Head of caudate nucleus (tissue), 42 donors: ENCODE data around the gene DDX49.
"Not testable (repeated sequence)": the region's sequence is repeated elsewhere in the genome, so short reads cannot be mapped to it uniquely, and the experiment has no call there.

Source experiments
- DNase-seq, 42 donors: peaks; one replicate each; pipeline versions ENCODE4 v3.0.0 to v3.0.0-alpha.2; 2020 to 2021; ENCODE audit warnings: mixed read lengths in 7 of 42
- intact Hi-C: fragments of 100-400 bp; cut with DNase I; formaldehyde crosslinking; loops from one replicate; pipeline ENCODE4 v1.15.0; 2022

Gene DDX49

GRCh38 chr19:18906605-18907519, 12.7 kb upstream of the DDX49 start:
- peak; percentile 58 to 93 (median 81) for DNase-seq
- intact Hi-C loops = no loop called here

DNA sequence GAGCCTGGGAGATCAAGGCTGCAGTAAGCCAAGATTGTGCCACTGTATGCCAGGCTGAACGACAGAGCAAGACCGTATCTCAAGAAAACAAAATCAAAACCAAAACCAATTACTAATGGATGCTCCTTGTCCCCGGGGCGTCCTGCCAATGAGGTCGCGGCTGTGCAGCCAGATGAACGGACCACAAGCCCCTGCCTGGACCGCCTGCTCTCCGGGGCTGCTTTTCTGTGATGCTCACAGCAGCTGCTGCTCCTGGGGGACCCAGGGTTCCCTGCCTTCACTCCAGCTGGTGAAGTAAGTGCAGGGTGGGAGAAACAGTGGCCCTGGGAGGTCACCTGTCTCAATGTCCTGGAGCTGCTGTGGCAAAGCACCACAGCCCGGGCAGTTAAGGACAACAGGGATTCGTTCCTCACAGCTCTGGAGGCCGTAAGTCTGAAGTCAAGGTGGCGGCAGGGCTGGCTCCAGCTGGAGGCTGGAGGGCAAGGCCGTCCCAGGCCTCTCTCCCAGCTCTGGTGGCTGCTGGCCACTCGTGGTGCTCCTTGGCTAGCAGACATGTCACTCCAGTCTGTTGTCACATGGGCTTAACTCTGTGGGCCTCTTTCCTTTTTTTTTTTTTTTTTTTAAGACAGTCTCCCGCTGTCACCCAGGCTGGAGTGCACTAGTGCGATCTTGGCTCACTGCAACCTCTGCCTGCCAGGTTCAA, 10.4 kb upstream of the DDX49 start:
- intact Hi-C loops = no loop called here
- peak in 5 of 42 donors; percentile 30 to 54 (median 45) for DNase-seq

- intact Hi-C loops = no loop called here
Measured at GRCh38 chr19:18910010-18910409, 9.5 kb upstream of the DDX49 start.

GRCh38 chr19:18910801-18911436, 8.6 kb upstream of the DDX49 start:
- intact Hi-C loops = no loop called here

More at GRCh38 chr19:18910010-18910409, 9.5 kb upstream of the DDX49 start:
- DNase-seq = no peak

GRCh38 chr19:18912933-18913332, 6.6 kb upstream of the DDX49 start:
- intact Hi-C loops = no loop called here
- DNase-seq = no peak

More at GRCh38 chr19:18910801-18911436, 8.6 kb upstream of the DDX49 start:
- no peak for DNase-seq

DNA sequence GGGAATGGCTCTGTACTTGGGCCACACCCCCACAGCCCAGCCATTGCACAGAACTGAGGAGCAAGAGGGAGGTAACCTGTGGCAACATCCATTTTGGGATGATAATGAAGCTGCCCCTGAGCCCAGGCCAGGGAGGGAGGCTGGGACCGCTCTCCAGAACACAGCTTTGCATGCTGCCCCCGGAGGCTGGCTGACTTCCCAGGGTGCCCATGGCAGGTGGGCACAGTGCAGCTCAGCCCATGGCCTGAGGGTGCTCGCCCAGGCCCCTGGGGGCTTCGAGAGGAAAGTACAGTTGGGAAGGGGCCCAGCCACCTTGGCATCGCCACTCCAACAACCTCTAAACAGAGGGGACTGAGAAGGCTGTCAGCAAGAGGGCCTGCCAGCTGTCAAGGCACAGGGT, 6.0 kb upstream of the DDX49 start:
- intact Hi-C loops = no loop called here
- no peak for DNase-seq

GRCh38 chr19:18915639-18916038, 3.9 kb upstream of the DDX49 start:
- peak; percentile 65 to 91 (median 82) for DNase-seq
- intact Hi-C loops = no loop called here

GRCh38 chr19:18917593-18917992, 1.9 kb upstream of the DDX49 start:
- intact Hi-C loops, DNase-seq: not testable (repeated sequence)

- intact Hi-C loops = no loop called here
- no peak for DNase-seq
Measured at GRCh38 chr19:18919900-18920214, 342 bp downstream of the DDX49 start.

DNA sequence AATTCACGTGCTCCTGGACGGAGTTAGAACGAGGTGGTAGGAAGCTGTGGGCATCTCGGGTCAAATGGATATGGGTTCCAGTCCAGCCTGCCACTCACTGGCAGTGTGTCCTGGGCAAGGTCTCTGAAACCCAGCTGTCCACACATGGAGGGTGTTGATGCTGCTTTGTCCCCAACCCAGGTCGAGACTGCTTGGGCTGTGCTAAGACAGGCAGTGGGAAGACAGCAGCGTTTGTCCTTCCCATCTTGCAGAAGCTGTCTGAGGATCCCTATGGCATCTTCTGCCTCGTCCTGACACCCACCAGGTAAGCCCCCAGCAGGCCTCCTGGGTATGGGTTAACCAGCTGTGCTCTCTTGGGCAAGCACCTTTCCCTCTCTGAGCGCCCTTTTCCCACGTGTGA, 885 bp downstream of the DDX49 start:
- intact Hi-C loops = no loop called here
- no peak for DNase-seq

DNA sequence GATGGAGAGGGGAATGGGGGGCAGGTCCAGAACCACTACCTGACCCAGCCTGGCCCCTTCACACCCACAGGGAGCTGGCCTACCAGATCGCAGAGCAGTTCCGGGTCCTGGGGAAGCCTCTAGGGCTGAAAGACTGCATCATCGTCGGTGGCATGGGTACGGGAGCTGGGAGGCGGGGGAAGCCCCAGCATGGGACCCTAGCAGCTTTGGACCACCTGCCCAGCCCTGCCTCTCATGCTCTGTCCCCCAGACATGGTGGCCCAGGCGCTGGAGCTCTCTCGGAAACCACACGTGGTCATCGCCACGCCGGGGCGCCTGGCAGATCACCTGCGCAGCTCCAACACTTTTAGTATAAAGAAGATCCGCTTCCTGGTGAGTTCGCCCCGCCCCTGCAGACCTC, 2.1 kb downstream of the DDX49 start:
- DNase-seq = no peak
- intact Hi-C loops = no loop called here

DNA sequence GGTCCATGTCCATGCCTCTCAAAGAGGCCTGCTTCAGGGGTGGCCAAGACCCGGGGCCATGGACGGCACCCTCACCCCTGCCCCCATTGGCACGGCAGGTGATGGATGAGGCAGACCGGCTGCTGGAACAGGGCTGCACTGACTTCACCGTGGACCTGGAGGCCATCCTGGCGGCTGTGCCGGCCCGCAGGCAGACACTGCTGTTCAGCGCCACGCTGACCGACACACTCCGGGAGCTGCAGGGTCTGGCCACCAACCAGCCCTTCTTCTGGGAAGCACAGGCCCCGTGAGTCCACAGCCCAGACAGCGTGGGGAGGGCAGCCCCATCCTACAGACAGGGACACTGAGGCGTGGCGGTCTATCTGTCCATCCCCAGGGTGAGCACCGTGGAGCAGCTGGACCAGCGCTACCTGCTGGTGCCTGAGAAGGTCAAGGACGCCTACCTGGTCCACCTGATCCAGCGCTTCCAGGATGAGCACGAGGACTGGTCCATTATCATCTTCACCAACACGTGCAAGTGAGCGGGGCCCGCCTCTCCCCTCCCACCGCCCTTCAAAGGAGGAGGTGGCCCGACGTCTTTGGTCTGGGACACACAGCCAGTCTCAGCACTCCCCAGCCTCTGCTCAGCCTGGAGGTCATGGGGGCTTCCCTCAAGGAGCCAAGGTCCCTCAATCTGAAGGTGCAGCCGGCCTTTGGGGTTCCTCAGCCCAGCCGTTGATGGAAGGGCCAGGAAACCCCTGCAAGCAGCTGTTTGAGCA, 2.9 kb downstream of the DDX49 start:
- intact Hi-C loops = no loop called here
- no peak for DNase-seq

GRCh38 chr19:18924684-18925213, 5.2 kb downstream of the DDX49 start:
- intact Hi-C loops = loop anchor here (5.0 kb wide), 1 partner anchor 63 kb away; no protein-coding TSS in a partner anchor
- no peak for DNase-seq

GRCh38 chr19:18928018-18928805, 8.7 kb downstream of the DDX49 start:
- no peak for DNase-seq
- intact Hi-C loops = loop anchor here (5.0 kb wide), 1 partner anchor 59 kb away; no protein-coding TSS in a partner anchor

DNA sequence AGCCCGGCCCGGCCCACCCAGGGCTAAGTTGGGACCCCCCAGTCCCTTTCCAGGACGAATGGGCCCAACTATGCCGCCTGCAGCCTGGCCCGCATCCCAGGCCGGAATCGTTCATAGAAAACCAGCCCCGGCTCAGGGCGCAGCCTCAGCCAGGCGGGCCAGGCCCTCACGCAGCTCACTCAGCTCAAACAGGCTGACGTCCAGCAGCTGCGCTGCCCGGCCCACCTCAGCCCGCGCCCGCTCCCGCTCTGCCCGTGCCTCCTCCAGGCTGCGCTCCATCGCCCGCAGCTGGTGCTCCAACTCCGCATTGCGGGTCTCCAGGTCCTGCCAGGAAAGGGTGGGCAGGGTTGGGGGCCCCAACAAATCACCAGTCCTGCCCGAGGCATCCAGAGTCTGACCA, 9.8 kb downstream of the DDX49 start:
- intact Hi-C loops = loop anchor here (5.0 kb wide), 1 partner anchor 58 kb away; no protein-coding TSS in a partner anchor
- no peak for DNase-seq

GRCh38 chr19:18931316-18932162, 12.0 kb downstream of the DDX49 start:
- DNase-seq = no peak
- intact Hi-C loops = no loop called here

GRCh38 chr19:18932216-18932841, 12.8 kb downstream of the DDX49 start:
- DNase-seq = peak; percentile 63 to 91 (median 81)
- intact Hi-C loops = no loop called here
